Kidney tubule cell (primary cell): ENCODE results near the gene PDGFA.

ENCODE experiments used
- DNase-seq: peaks from one replicate; pipeline ENCODE4 v3.0.0-alpha.2; 2018; ENCODE audit warnings: low spot score

Gene PDGFA

GRCh38 chr7:460374-461116, 59.1 kb downstream of the PDGFA start:
- DNase-seq = peak; percentile 43

DNA sequence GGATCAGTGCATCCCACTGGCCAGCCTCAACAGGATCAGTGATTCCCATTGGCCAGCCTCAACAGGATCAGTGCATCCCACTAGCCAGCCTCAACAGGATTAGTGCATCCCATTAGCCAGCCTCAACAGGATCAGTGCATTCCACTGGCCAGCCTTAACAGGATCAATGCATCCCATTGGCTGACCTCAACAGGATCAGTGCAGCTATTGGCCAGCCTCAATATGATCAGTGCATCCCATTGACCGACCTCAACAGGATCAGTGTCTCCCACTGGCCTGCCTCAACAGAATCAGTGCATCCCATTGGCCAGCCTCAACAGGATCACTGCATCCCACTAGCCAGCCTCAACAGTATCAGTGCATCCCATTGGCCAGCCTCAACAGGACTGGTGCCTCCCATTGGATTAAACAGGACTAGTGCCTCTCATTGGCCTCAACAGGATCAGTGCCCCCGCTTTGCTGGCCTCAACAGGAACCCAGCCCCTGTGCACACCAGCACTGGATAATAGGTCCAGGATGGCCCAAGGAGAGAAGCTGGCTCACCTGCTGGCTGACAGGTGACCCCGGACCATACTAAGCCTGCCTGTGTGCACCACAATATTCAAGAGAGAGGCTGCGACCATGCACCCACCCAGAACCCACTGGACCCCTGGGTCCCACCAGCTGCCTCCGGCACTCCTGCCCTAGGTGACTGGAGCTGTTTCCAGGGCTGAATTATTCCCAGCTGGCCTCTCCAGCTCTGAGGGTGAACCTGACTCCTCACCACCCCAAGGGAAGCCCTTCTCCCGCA, 59.9 kb downstream of the PDGFA start:
- no peak for DNase-seq

DNA sequence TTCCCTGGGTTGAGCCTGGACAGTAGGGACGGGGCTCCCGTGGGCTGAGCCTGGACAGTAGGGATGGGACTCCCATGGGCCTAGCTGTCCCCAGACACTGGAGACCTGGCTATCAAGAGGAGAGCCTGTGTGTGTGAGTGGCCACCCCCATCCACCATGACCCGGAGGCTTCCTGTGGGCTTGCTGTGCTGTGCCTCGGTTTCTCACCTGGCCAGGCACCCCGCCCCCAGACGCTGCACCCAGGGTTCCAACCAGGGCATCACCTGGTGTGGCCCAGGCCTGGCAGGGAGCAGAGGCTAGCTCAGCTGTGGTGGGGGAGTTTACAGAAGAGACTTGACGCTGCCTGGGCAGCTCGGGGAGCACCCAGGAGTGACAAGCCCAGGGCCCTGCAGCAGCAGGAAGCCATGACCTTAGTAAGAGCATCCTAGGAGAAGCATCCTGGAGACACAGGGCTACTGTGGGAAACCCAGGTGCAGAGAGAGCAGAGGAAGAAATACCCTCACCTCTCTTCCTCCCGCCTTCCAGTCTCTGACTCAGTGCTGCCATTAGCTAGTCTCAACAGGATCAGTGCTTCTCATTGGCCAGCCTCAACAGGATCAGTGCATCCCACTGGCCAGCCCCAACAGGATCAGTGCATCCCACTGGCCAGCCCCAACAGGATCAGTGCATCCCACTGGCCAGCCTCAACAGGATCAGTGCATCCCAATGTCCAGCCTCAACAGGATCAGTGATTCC, 61.0 kb downstream of the PDGFA start:
- DNase-seq = no peak

DNA sequence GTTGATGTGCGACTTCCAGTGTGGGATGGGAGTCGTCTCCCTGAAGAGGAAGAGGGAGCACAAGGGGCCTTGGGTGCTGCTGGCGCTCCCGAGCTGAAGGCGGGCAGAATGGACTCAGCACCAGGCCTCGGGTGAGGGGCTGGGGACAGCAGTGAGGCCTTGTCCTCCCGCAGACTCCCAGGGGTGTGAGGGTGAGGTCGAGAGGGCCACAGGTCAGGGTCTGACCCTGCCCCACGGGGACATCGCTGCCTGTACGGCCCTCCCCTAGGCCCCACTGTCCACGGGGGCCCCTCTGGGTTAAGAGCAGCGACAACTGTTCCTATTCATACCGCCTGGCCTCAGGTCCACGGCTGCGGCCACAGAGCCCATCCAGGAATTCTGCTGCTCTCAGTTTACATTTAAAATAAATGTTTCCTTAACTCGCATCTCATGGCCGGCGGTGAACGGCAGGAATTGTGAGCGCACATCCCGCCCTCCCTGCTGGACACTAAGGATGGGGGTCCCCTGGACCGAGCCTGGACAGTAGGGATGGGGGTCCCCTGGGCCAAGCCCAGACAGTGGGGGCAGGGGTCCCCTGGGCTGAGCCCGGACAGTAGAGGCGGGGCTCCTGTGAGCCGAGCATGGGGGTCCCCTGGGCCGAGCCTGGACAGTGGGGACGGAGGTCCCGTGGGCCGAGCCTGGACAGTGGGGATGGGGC, 61.7 kb downstream of the PDGFA start:
- no peak for DNase-seq

- peak; percentile 57 for DNase-seq
Measured at GRCh38 chr7:455110-455928, 64.3 kb downstream of the PDGFA start.

DNA sequence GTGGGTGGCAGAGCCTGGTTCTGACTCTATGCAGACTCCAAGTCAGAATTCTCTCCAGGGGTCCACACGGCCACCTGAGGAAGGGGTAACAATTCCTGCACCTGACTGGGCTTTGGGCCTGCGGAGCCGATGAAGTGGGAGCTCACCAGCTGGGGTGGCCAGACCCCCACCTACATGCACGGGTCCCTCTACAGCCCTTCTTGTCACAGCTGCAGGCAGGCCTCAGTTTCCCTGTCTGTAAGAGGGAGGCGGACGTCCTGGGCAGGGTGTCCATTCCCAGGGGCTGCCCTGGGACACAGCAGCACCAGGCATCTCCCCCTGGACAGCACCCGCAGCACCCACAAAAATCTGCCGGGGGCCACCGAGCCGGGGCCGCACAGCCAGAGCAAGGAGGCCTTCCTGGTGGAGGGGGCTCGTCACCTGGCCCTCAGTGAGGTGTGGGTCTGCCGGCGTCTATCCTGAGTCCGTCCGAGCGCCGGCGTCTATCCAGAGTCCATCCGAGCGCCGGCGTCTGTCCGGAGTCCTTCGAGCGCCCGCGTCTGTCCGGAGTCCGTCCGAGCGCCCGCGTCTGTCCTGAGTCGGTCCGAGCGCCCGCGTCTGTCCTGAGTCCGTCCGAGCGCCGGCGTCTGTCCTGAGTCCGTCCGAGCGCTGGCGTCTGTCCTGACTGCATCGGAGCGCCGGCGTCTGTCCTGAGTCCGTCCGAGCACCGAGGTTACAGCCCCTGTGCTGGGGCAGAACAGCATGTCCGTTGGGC, 65.1 kb downstream of the PDGFA start:
- DNase-seq = no peak

DNA sequence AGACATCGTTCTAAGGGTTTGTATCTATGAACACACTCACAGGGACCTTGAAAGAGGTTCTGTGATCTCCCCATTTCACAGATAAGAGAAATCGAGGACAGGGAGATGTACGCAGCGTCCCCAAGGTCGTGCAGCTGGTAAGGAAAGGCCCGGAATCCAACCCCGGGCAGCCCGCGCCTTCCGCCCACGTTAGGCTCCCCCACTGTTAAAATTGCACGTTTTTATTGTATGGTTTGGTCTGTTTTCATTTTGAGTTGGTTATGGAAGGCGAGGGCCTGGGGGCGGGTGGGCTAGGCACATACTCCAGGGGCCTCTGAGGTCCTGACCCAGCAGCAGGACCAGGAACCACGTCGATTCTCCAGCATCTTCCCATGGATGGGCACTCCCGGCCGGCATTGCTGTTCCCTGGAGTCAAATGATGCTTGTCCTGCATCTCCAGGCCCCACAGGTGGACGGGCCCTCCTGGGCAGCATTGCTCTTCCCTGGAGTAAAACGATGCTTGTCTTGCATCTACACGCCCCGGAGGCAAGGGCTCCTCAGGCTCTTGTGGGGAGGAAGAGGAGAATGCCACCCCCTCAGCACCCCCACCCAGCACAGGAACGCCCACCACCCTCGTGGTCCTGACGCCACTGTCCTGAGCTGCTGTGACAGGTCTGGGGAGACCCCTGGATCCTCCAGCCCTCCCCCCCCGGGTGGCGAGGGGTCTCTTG, 65.9 kb downstream of the PDGFA start:
- no peak for DNase-seq

GRCh38 chr7:452791-453455, 66.7 kb downstream of the PDGFA start:
- no peak for DNase-seq

DNA sequence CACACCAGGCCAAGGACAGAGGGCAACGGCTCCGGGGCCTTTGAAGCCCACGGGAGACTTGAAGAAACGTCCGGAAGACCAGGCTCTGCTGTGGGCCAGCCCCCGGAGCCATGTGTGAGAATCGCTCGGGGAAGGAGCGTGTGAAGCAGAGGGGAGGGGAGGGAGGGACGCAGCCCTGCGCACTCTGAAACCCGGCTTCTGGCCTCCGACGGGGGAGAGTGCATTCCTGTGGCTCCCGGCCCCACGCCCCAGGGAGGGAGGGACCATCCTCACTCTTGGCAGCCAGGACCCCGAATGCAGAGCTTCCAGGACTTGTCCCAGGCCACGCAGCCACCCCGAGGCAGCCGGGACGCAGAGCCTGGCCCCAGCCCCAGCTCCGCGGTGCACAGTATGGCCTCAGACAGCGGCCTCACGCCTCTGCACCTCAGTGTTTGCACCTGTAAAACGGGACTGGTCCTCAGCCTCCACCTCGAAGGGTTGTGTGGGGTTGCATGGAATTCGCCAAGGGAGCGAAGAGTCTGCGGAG, 67.4 kb downstream of the PDGFA start:
- DNase-seq = no peak

GRCh38 chr7:451255-452225, 68.1 kb downstream of the PDGFA start:
- DNase-seq = no peak

DNA sequence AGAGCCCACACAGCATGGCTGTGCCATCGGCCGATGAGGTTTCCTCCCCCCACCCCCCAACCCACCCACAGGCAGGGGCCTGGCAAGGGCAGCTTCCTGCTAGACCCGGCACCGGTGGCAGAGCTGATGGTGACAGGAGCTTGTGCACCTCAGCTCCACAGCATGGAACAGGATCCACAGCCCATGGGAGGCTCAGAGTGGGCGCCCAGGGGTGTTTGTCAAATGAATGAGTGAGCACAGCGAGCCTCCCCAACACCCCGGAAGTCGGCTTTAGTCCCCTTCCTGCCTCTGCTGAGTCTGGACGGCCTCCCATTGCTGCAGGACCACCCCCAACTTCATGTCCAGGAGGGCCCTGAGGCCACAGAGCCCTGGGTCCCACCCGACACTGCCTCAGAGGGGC, 68.9 kb downstream of the PDGFA start:
- DNase-seq = no peak

GRCh38 chr7:450036-450435, 69.6 kb downstream of the PDGFA start:
- DNase-seq = no peak

DNA sequence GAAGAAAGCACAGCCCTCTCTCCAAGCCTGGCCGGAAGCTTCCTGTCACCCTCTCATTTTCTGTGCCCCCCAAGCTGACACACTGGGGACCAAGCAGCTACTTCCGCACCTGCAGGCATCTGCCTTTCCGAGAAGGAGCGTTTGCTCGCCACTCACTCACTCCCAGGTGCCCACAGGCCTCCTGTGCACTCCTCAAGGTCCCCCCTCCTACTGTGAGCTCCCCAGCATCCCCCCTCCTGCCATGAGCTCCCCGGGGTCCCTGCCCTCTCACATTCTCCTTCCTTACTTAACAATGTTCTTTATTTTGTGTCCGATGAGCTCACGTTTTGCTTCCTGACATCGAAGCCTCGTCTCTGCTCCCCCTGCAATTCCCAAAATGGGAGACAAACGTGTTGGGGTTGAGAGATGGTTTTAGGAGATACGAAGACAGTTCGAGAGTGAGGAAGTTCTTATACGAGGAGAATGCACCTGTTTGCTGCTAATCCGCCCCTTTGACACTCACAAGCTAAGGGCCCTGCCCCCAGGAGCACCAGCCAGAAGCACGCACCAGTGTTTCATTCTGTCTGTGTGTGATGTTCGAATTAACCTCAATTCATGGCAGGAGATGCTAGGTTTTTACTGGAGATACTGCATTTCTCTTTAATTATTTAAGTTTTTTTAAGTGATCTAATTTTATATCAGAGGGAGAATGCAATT, 70.2 kb downstream of the PDGFA start:
- no peak for DNase-seq

- no peak for DNase-seq
Measured at GRCh38 chr7:447523-447922, 72.1 kb downstream of the PDGFA start.
